ENCODE data around the gene C3orf18. TPM values are rescaled to one million over a fixed set of nuclear protein-coding genes. Genes with fewer than 3 reads are reported as not detected.
A peak's percentile ranks its signal among the peaks of the same experiment; 100 is the strongest.

C3orf18 gene
- total RNA-seq, 2 experiments from 2014 or later: 15.9 to 17.1 TPM

DNA sequence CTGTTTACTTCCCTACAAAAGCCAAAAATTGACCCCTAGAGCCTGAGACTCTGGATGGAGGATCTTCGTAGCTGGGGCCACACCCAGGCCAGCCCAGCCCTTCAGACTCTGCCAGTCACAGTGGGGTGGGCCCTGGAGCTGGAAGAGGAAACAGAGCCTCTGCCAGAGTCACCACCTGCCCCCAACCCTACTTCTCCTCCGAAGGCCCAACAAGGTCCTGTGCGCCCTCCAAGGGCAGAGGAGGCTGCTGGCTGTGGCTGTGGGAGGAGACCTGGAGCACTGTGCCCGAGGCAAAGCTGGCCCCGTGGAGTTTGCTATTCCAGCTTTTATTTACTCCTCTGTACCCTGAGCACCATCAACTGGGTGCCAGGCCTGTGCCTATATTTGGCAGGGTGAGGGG, 25.0 kb upstream of the C3orf18 start:
- DNase-seq: no peak
- peak overlapping the region; percentile 99 for H3K27ac Mint-ChIP-seq
- H3K4me1 Mint-ChIP-seq: peaks cover 70% of the 10 kb centered on the region
- H3K27me3 Mint-ChIP-seq: no peaks in the 10 kb centered on the region
- H3K36me3 Mint-ChIP-seq: peaks cover 28% of the 10 kb centered on the region
- H3K9me3 Mint-ChIP-seq: no peaks in the 10 kb centered on the region
- peak overlapping the region; percentile 67 for H3K4me3 Mint-ChIP-seq

DNA sequence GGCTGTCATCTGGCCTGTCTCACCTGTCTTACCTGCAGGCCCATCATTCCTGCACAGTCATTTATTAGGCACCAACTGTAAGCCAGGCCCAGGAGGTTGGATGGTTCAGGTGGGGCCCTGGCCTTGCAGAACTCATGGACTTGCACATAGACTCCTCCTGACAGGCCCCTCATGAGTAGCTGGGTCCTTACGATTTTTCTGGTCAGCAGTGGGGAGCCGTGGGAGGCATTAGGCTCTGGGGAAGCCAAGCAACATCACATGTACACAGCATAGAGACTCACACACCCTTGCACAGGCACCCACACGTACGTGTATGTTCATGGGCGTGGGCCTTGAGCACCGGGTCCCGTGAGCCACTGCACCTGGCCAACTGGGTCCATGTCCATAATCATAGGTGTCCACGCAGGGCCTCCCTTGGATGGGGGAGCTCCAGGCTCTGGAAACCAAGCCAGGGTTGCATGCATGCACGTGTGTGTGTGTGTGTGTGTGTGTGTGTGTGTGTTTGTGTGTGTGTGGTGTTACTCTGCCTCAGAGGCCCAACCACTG, 23.7 kb upstream of the C3orf18 start:
- Mint-ChIP-seq H3K27me3 (no peaks in the 10 kb centered on the region), H3K9me3 (no peaks in the 10 kb centered on the region), H3K36me3 (peaks cover 36% of the 10 kb centered on the region), H3K4me1 (peaks cover 82% of the 10 kb centered on the region), H3K27ac (peak overlapping the region; percentile 99), H3K4me3 (peak overlapping the region; percentile 32)
- no peak for DNase-seq

- no peak for DNase-seq
- Mint-ChIP-seq H3K27me3 (no peaks in the 10 kb centered on the region), H3K4me1 (peaks cover 88% of the 10 kb centered on the region), H3K4me3 (peak overlapping the region; percentile 42), H3K27ac (peak overlapping the region; percentile 99), H3K36me3 (peaks cover 45% of the 10 kb centered on the region), H3K9me3 (no peaks in the 10 kb centered on the region)
Observed at GRCh38 chr3:50588759-50589433, 21.3 kb upstream of the C3orf18 start.

- no peaks in the 10 kb centered on the region for H3K27me3 Mint-ChIP-seq
- H3K4me3 Mint-ChIP-seq: peak overlapping the region; percentile 47
- H3K36me3 Mint-ChIP-seq: peaks cover 48% of the 10 kb centered on the region
- peaks cover 84% of the 10 kb centered on the region for H3K4me1 Mint-ChIP-seq
- peak overlapping the region; percentile 99 for H3K27ac Mint-ChIP-seq
- H3K9me3 Mint-ChIP-seq: no peaks in the 10 kb centered on the region
- peak; percentile 89 for DNase-seq
Observed at GRCh38 chr3:50587806-50588758, 20.5 kb upstream of the C3orf18 start.

GRCh38 chr3:50587373-50587772, 19.8 kb upstream of the C3orf18 start:
- peak overlapping the region; percentile 99 for H3K27ac Mint-ChIP-seq
- peaks cover 80% of the 10 kb centered on the region for H3K4me1 Mint-ChIP-seq
- H3K9me3 Mint-ChIP-seq: no peaks in the 10 kb centered on the region
- H3K36me3 Mint-ChIP-seq: peaks cover 52% of the 10 kb centered on the region
- H3K4me3 Mint-ChIP-seq: peak overlapping the region; percentile 25
- H3K27me3 Mint-ChIP-seq: no peaks in the 10 kb centered on the region
- no peak for DNase-seq

DNA sequence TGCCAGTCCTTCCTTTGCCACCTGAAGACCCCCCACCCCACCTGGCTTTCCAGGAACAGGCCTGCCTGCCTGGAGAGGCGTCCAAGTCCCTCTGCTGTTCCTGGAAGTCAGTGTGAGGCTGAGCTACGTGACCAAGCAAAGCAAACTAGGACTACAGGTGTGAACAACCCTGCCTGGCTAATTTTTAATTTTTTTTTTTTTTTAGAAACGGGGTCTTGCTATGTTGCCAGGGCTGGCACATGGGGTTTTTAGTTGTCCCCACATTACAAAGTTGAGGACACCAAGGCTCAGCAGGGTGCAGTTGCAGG, 19.2 kb upstream of the C3orf18 start:
- Mint-ChIP-seq H3K27me3 (no peaks in the 10 kb centered on the region), H3K4me1 (peaks cover 74% of the 10 kb centered on the region), H3K9me3 (no peaks in the 10 kb centered on the region), H3K27ac (peak overlapping the region; percentile 99), H3K4me3 (no peak overlapping the region), H3K36me3 (peaks cover 51% of the 10 kb centered on the region)
- DNase-seq: no peak

DNA sequence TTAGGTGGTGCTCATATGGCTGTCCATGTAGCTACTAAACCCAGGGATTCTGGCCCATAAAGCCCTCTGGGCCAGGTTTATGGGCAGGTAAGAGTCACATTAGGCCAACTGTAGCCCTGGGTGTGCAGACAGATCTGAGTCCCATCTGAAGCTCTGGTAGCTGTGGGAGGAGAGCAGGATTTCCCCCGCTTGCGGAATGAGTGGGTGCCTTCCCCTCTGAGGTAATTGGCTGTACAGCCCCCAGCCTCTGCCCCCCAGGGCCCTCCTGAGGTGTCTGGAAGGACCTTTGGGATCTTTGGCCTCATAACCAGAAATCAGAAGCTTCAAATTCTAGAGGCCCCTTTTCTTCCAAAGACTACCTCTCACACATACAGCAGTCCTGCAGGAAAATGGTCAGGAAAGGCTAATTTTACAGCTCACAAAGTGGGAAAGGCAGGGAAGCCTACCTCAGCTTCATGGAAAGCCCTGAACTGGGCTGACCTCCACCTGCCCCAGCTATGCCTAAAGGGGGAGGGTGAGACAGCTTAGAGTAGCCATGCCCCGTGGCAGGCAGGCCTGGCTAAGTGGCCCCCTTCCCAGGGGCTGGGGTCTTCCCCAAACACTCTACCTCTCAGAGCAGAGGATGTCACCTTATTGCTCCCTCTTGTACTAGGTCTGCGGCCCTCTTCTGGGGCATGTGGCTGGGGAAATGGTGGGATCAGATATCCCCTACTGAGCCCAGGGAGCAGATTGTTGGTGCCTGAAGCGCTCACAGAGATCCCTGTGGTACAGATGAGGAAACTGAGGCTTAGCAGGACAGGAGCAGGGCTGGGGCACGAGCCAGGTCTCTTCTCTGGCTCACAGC, 18.6 kb upstream of the C3orf18 start:
- no peaks in the 10 kb centered on the region for H3K9me3 Mint-ChIP-seq
- H3K4me3 Mint-ChIP-seq: no peak overlapping the region
- DNase-seq: peak; percentile 51
- peak overlapping the region; percentile 99 for H3K27ac Mint-ChIP-seq
- H3K36me3 Mint-ChIP-seq: peaks cover 53% of the 10 kb centered on the region
- peaks cover 70% of the 10 kb centered on the region for H3K4me1 Mint-ChIP-seq
- H3K27me3 Mint-ChIP-seq: no peaks in the 10 kb centered on the region

- no peaks in the 10 kb centered on the region for H3K27me3 Mint-ChIP-seq
- no peak for DNase-seq
- H3K9me3 Mint-ChIP-seq: no peaks in the 10 kb centered on the region
- peaks cover 52% of the 10 kb centered on the region for H3K36me3 Mint-ChIP-seq
- peak overlapping the region; percentile 99 for H3K27ac Mint-ChIP-seq
- H3K4me1 Mint-ChIP-seq: peaks cover 64% of the 10 kb centered on the region
- no peak overlapping the region for H3K4me3 Mint-ChIP-seq
Observed at GRCh38 chr3:50584391-50584790, 16.8 kb upstream of the C3orf18 start.

DNA sequence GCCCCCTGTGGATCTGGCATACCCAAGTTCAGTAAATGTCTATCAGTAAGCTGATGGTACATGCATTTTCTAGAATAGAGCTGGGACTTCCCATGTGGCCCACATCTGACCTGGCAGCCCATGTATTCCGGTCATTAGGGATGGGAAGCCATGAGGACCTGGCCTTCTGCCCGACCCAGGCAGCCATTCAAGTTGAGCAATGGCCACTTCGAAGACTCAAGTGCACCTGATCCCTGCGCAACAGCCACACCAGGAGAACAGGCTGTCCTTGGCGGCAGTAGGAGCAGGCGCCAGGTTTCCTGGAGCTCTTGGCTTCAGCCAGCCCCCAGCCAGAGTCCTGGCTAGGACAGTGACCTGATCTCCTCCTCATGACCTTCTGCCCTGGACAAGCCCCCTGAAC, 16.4 kb upstream of the C3orf18 start:
- H3K27me3 Mint-ChIP-seq: no peaks in the 10 kb centered on the region
- no peak for DNase-seq
- no peaks in the 10 kb centered on the region for H3K9me3 Mint-ChIP-seq
- peaks cover 59% of the 10 kb centered on the region for H3K4me1 Mint-ChIP-seq
- H3K27ac Mint-ChIP-seq: peak overlapping the region; percentile 99
- peaks cover 56% of the 10 kb centered on the region for H3K36me3 Mint-ChIP-seq
- no peak overlapping the region for H3K4me3 Mint-ChIP-seq

DNA sequence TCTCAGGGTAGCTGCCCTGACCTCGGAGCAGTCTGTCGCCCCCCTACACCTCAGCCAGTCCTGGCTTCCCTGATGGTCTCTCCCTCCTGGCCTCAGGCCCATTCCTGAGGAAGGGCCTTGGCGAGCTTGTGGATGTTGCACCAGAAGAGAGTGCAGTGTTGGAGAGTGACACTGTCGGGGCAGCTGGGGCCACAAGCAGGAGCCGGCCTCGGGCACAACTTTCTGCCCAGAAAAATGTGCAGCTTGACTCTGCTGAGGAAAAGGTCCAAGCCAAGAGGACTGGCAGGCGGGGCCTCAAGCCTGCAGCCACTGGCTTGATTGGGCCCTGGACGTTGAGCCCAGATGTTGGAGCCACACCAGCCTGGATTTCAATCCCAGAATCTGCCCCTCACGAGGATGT, 14.5 kb upstream of the C3orf18 start:
- H3K36me3 Mint-ChIP-seq: peaks cover 50% of the 10 kb centered on the region
- H3K9me3 Mint-ChIP-seq: no peaks in the 10 kb centered on the region
- H3K27ac Mint-ChIP-seq: no peak overlapping the region
- peaks cover 45% of the 10 kb centered on the region for H3K4me1 Mint-ChIP-seq
- no peak overlapping the region for H3K4me3 Mint-ChIP-seq
- H3K27me3 Mint-ChIP-seq: no peaks in the 10 kb centered on the region
- no peak for DNase-seq

- Mint-ChIP-seq H3K4me1 (peaks cover 40% of the 10 kb centered on the region), H3K4me3 (no peak overlapping the region), H3K27ac (no peak overlapping the region), H3K36me3 (peaks cover 52% of the 10 kb centered on the region), H3K9me3 (no peaks in the 10 kb centered on the region), H3K27me3 (no peaks in the 10 kb centered on the region)
- no peak for DNase-seq
Observed at GRCh38 chr3:50581459-50581842, 13.9 kb upstream of the C3orf18 start.

GRCh38 chr3:50580683-50581458, 13.3 kb upstream of the C3orf18 start:
- Mint-ChIP-seq H3K4me3 (no peak overlapping the region), H3K4me1 (peaks cover 36% of the 10 kb centered on the region), H3K27me3 (no peaks in the 10 kb centered on the region), H3K9me3 (no peaks in the 10 kb centered on the region), H3K36me3 (peaks cover 58% of the 10 kb centered on the region), H3K27ac (peak overlapping the region; percentile 16)
- no peak for DNase-seq

GRCh38 chr3:50577348-50577747, 9.8 kb upstream of the C3orf18 start:
- Mint-ChIP-seq H3K36me3 (peaks cover 61% of the 10 kb centered on the region), H3K4me1 (peaks cover 42% of the 10 kb centered on the region), H3K27me3 (peaks cover 4% of the 10 kb centered on the region), H3K4me3 (no peak overlapping the region), H3K27ac (peak overlapping the region; percentile 43), H3K9me3 (no peaks in the 10 kb centered on the region)
- DNase-seq: no peak

DNA sequence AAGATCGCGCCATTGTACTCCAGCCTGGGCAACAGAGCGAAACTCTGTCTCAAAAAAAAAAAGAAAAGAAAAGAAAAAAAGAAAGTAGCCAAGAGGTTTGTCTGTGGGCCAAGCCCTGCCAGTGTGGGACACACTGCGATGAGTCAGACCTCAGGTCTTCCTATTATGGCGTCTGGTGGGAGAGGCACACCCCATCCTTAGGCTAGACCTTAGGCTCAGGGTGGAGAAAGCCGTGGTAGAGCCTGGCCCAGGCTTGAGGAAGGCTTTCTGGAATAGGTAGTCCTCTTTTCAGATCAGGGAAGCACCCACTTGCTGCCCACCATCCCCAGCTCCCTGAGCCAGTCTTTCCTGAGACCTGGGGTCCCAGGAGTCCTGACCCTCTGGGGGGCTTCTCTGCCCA, 7.8 kb upstream of the C3orf18 start:
- Mint-ChIP-seq H3K27ac (peak overlapping the region; percentile 99), H3K36me3 (peaks cover 75% of the 10 kb centered on the region), H3K9me3 (no peaks in the 10 kb centered on the region), H3K4me1 (peaks cover 56% of the 10 kb centered on the region), H3K27me3 (peaks cover 4% of the 10 kb centered on the region), H3K4me3 (peak overlapping the region; percentile 93)
- DNase-seq: no peak
